ENCODE measurements around the gene SH2D6. TPM values are rescaled to one million over a fixed set of nuclear protein-coding genes. Genes with fewer than 3 reads are reported as not detected.
A peak's percentile ranks its signal among the peaks of the same experiment; 100 is the strongest.

The SH2D6 gene
- total and polyA plus RNA-seq, 2 of the 8 experiments (the other 6 are each of a cell fraction or from before 2014, with no cell fraction given) = 0.42 TPM; not detected in 1

DNA sequence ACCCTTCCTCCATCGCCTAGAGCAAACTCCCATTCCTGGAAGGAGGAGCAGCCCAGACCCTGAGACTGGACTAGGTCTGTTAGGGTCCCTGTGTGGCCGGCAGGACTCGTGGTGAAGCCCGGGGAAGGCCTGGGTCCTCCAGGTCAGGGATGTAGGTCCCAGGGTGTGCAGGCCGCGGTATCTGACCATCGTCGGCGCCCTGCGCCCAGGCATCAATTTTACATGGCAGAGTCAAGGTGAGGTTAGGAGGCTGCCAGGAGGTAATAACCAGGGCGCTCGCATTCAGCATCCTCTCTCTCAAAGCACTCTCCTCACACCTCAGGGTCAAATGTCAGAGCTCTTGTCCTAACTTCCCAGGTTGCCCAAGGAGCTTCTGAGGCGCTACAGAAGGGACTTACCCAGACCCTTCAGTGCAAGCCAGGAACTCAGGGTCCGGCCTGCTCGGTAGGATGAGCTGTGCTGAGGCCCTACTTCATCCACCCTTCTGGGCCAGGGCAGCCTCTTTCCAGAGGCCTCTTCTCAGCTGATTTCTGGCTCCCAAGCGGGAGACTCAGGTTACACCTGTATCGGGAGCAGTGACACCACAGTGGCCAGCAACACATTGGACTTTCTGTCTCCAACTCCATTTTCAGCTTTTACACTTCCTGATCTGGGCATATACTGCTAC is 628 bp downstream of the SH2D6 start:
- Histone ChIP-seq H3K27ac (ENCODE audit: low read depth, low read length) (peak overlapping the region; percentile 81; the same call in 1 of the 2 replicates), H2BK20ac (ENCODE audit: low read length) (0 out of 2 replicates have a peak overlapping the region, but pooled peaks have one; percentile 25), H2BK12ac (ENCODE audit: low read depth, low read length) (peak overlapping the region; percentile 92), H3K4me2 (ENCODE audit: insufficient read depth in 1 of 2, low read depth in 2 of 2, low read length in 2 of 2) (peak overlapping the region; percentile 78 to 90), H3K23ac (ENCODE audit: insufficient read length) (no peak overlapping the region), H3K4me1 (replicated peaks in 1 of 4; ENCODE audit: control insufficient read depth in 3 of 4, insufficient read depth in 4 of 4, low read length in 3 of 4) (peaks cover 0 to 20% (median 13%) of the 10 kb centered on the region in 4 experiments; a peak in 6 of 7 replicates), H4K5ac (ENCODE audit: insufficient read length, low read depth, low read length) (peak overlapping the region; percentile 92), H4K8ac (ENCODE audit: extremely low read depth, insufficient read depth, low read length) (peak overlapping the region; percentile 98), H2BK5ac (ENCODE audit: low read depth, low read length) (peak overlapping the region; percentile 92), H2BK15ac (ENCODE audit: low read length) (peak overlapping the region; percentile 31; the same call in 1 of the 2 replicates), H3K4ac (replicated peaks; ENCODE audit: insufficient read length, low read depth, low read length) (peak overlapping the region; percentile 92), H3K9me3 (ENCODE audit: insufficient read depth in 2 of 2, low read depth in 1 of 2, low read length in 1 of 2) (no peaks in the 10 kb centered on the region), H3K56ac (replicated peaks; ENCODE audit: insufficient read length, low read depth, low read length) (peak overlapping the region; percentile 89), H3K4me3 (ENCODE audit: extremely low read depth in 1 of 4, insufficient read depth in 2 of 4, low read depth in 3 of 4, low read length in 4 of 4) (peak overlapping the region; percentile 74 to 82 (median 80)), H3K9ac (replicated peaks in 1 of 4; ENCODE audit: extremely low read depth in 1 of 4, low read depth in 3 of 4, low read length in 3 of 4) (peak overlapping the region in 3 of 4 experiments; percentile 79 to 82 (median 81); a peak in 6 of 7 replicates), H3K14ac (ENCODE audit: insufficient read length) (no peak overlapping the region), H2AFZ (ENCODE audit: low read length) (no peak overlapping the region), H3K79me2 (ENCODE audit: control insufficient read depth in 1 of 2, insufficient read depth in 2 of 2, low read length in 2 of 2) (no peaks in the 10 kb centered on the region), H4K20me1 (replicated peaks in 1 of 2; ENCODE audit: control insufficient read depth in 1 of 2, insufficient read depth in 2 of 2, low read length in 2 of 2) (no peaks in the 10 kb centered on the region), H2BK120ac (replicated peaks; ENCODE audit: low read depth, low read length) (no peak overlapping the region), H3K27me3 (replicated peaks in 1 of 4; ENCODE audit: control insufficient read depth in 3 of 4, extremely low read depth in 1 of 4, insufficient read depth in 3 of 4, low read length in 3 of 4) (peaks cover 0 to 3% (median 1%) of the 10 kb centered on the region in 4 experiments; a peak in 1 of 7 replicates), H4K91ac (replicated peaks; ENCODE audit: insufficient read length, low read length) (peak overlapping the region; percentile 92), H2AK5ac (ENCODE audit: low read depth, low read length) (peak overlapping the region; percentile 5), H3K36me3 (ENCODE audit: control insufficient read depth in 2 of 4, insufficient read depth in 4 of 4, low read length in 3 of 4) (no peaks in the 10 kb centered on the region), H3K18ac (ENCODE audit: extremely low read depth, low read length) (peak overlapping the region; percentile 99), H3K23me2 (ENCODE audit: low read depth, low read length) (peaks cover 3% of the 10 kb centered on the region; the same call in 1 of the 2 replicates), H3K79me1 (ENCODE audit: low read depth, low read length) (no peaks in the 10 kb centered on the region)
- TF ChIP-seq POLR2AphosphoS5 (IDR thresholded peaks at IDR 0.05; ENCODE audit: low read depth, low read length) = peak; percentile 3; the same call in 1 of the 2 replicates
- no peak for TF ChIP-seq MAFK (IDR thresholded peaks at IDR 0.05; ENCODE audit: low read depth, low read length)
- TF ChIP-seq, protein P1, sequence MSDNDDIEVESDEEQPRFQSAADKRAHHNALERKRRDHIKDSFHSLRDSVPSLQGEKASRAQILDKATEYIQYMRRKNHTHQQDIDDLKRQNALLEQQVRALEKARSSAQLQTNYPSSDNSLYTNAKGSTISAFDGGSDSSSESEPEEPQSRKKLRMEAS (IDR thresholded peaks at IDR 0.05) = no peak
- no peak for TF ChIP-seq YY1 (IDR thresholded peaks at IDR 0.05; ENCODE audit: low read depth, low read length)
- TF ChIP-seq NRF1 (IDR thresholded peaks at IDR 0.05; ENCODE audit: low read depth, low read length) = no peak
- CTCF ChIA-PET (ENCODE audit: partially characterized antibody) = interaction anchor here (1.0 to 15.1 kb wide), 21 partner anchors 10 to 159 kb away, joined by 3 to 259 read pairs (median 14); partner anchors contain the start of genes CAPG and MAT2A
- DNase-seq (ENCODE audit: low read depth in 1 of 2, low spot score in 2 of 2) (no peak), FAIRE-seq (no peak)
- 72% methylated on average over 17 of the region's 17 CpGs; no CpG with 5 or more reads in 1 of the 2 experiments for WGBS, 2 experiments (ENCODE audit: extremely low coverage in 1 of 2, insufficient coverage in 1 of 2, insufficient read length in 1 of 2, insufficient replicate concordance in 2 of 2, low coverage in 1 of 2, low lambda C conversion rate in 2 of 2, missing lambda C conversion rate in 1 of 2)
- POLR2A ChIA-PET (ENCODE audit: partially characterized antibody) = interaction anchor here (0.6 to 55.3 kb wide), 21 partner anchors 9 to 351 kb away, joined by 3 to 1889 read pairs (median 4); partner anchors contain the start of genes C2orf68, CAPG, GGCX and MAT2A

All from H1 (cell line).